GM23338 (cell line): ENCODE measurements around the gene MRPS12. TPM values are rescaled to one million over a fixed set of nuclear protein-coding genes. Genes with fewer than 3 reads are reported as not detected.

Source experiments
- ATAC-seq: fragments of 200-7000 bp; cut with Tn5 transposase; 3 replicates; pipeline ENCODE4 v1.9.1; 2020
- DNase-seq: peaks from one replicate; pipeline ENCODE4 v3.0.0-alpha.2; 2015; ENCODE audit warnings: low spot score
- H2AFZ ChIP-seq: fragments of 200-600 bp; sonication (generic); 2 replicates; pipeline ENCODE4 v1.8.0; 2016; ENCODE audit warnings: antibody characterized with exemption, mild to moderate bottlenecking, moderate library complexity
- H3F3A ChIP-seq: fragments of 200-600 bp; sonication (generic); replicated peaks from 2 replicates; pipeline ENCODE4 v1.8.0; 2017; ENCODE audit warnings: antibody characterized with exemption, mixed run types, low read depth
- H3K27ac ChIP-seq: fragments of 200-600 bp; sonication (generic); 2 replicates; pipeline ENCODE4 v1.6.1; 2016; ENCODE audit warnings: low read depth
- H3K27me3 ChIP-seq: fragments of 200-600 bp; sonication (generic); 2 replicates; pipeline ENCODE4 v1.8.0; 2016; ENCODE audit warnings: mild to moderate bottlenecking, mixed run types, moderate library complexity; ENCODE audit not compliant: insufficient read depth
- H3K36me3 ChIP-seq: fragments of 200-600 bp; sonication (generic); 2 replicates; pipeline ENCODE4 v1.8.0; 2016; ENCODE audit warnings: mild to moderate bottlenecking; ENCODE audit not compliant: insufficient read depth
- H3K4me1 ChIP-seq: fragments of 200-600 bp; sonication (generic); 2 replicates; pipeline ENCODE4 v1.8.0; 2016; ENCODE audit warnings: mild to moderate bottlenecking, moderate library complexity; ENCODE audit not compliant: insufficient read depth
- H3K4me2 ChIP-seq: fragments of 200-600 bp; sonication (generic); 2 replicates; pipeline ENCODE4 v1.7.1; 2017; ENCODE audit warnings: mixed run types
- H3K4me3 ChIP-seq: fragments of 200-600 bp; sonication (generic); 2 replicates; pipeline ENCODE4 v1.6.1; 2016; ENCODE audit warnings: mixed run types
- H3K79me2 ChIP-seq: fragments of 200-600 bp; sonication (generic); replicated peaks from 2 replicates; pipeline ENCODE4 v1.8.0; 2017; ENCODE audit warnings: mild to moderate bottlenecking; ENCODE audit not compliant: insufficient read depth
- H3K9me2 ChIP-seq: fragments of 200-600 bp; sonication (generic); 2 replicates; pipeline ENCODE4 v1.8.0; 2017; ENCODE audit not compliant: insufficient read depth
- H4K20me1 ChIP-seq: fragments of 200-600 bp; sonication (generic); replicated peaks from 2 replicates; pipeline ENCODE4 v1.8.0; 2017; ENCODE audit warnings: mild to moderate bottlenecking; ENCODE audit not compliant: insufficient read depth
- H3K27ac Mint-ChIP-seq: 2 replicates; pipeline ENCODE4 v1.8.0; 2020; ENCODE audit warnings: inconsistent platforms, mild to moderate bottlenecking, moderate library complexity, mixed read lengths
- H3K27me3 Mint-ChIP-seq: 3 replicates; pipeline ENCODE4 v1.8.0; 2022; ENCODE audit warnings: low read depth, mild to moderate bottlenecking, moderate library complexity, mixed read lengths, inconsistent platforms; ENCODE audit not compliant: insufficient read depth, poor library complexity
- H3K36me3 Mint-ChIP-seq: 3 replicates; pipeline ENCODE4 v1.8.0; 2021; ENCODE audit warnings: low read depth, mild to moderate bottlenecking, inconsistent platforms, moderate library complexity, mixed read lengths
- H3K4me1 Mint-ChIP-seq: 3 replicates; pipeline ENCODE4 v1.8.0; 2020; ENCODE audit warnings: mild to moderate bottlenecking, inconsistent platforms, mixed read lengths
- H3K4me3 Mint-ChIP-seq: 3 replicates; pipeline ENCODE4 v1.8.0; 2021; ENCODE audit warnings: moderate library complexity, mild to moderate bottlenecking, inconsistent platforms, mixed read lengths
- H3K9me3 Mint-ChIP-seq: 3 replicates; pipeline ENCODE4 v1.8.0; 2020; ENCODE audit warnings: moderate library complexity, mild to moderate bottlenecking, inconsistent platforms, mixed read lengths
- CREB1 ChIP-seq: fragments of 250-450 bp; sonication (Bioruptor Pico); IDR thresholded peaks from 2 replicates; pipeline ENCODE4 v1.5.0; 2020; ENCODE audit warnings: low read depth, mild to moderate bottlenecking, moderate library complexity
- CTCF ChIP-seq, 2 experiments: fragments of 200-600 bp in 1 of 2; sonication (generic) in 1 of 2; conservative IDR thresholded peaks; 2 replicates each; pipeline versions ENCODE4 v1.5.1 to v1.6.1; 2016 to 2017; ENCODE audit warnings: antibody characterized with exemption in 2 of 2, low read depth in 2 of 2, mild to moderate bottlenecking in 2 of 2, moderate library complexity in 1 of 2
- EZH2 ChIP-seq: fragments of 200-600 bp; sonication (generic); IDR thresholded peaks from one replicate; pipeline ENCODE4 v1.8.0; 2017; ENCODE audit warnings: antibody characterized with exemption, mild to moderate bottlenecking, low read depth; ENCODE audit not compliant: unreplicated experiment
- EZH2phosphoT487 ChIP-seq: fragments of 200-600 bp; sonication (generic); IDR thresholded peaks from one replicate; pipeline ENCODE4 v1.8.1; 2018; ENCODE audit warnings: antibody characterized with exemption; ENCODE audit not compliant: unreplicated experiment
- JUNB ChIP-seq: IDR thresholded peaks from one replicate; pipeline ENCODE4 v1.6.1; 2016; ENCODE audit warnings: antibody characterized with exemption; ENCODE audit not compliant: unreplicated experiment
- NANOG ChIP-seq: IDR thresholded peaks from 2 replicates; pipeline ENCODE4 v1.6.1; 2016; ENCODE audit warnings: antibody characterized with exemption, borderline replicate concordance
- POLR2AphosphoS5 ChIP-seq: IDR thresholded peaks from 2 replicates; pipeline ENCODE4 v1.6.1; 2016; ENCODE audit warnings: antibody characterized with exemption, low read depth
- REST ChIP-seq: IDR thresholded peaks from one replicate; pipeline ENCODE4 v1.6.1; 2018; ENCODE audit warnings: antibody characterized with exemption; ENCODE audit not compliant: unreplicated experiment
- ZNF114 ChIP-seq: fragments of 250-450 bp; sonication (Bioruptor Pico); IDR thresholded peaks from 2 replicates; pipeline ENCODE4 v1.5.0; 2020; ENCODE audit warnings: mild to moderate bottlenecking, moderate library complexity
- ZNF331 ChIP-seq: fragments of 250-450 bp; sonication (Bioruptor Pico); IDR thresholded peaks from 2 replicates; pipeline ENCODE4 v1.5.0; 2020; ENCODE audit warnings: low read depth, mild to moderate bottlenecking, moderate library complexity
- ZNF462 ChIP-seq: fragments of 250-450 bp; sonication (Bioruptor Pico); IDR thresholded peaks from 2 replicates; pipeline ENCODE4 v1.5.0; 2020; ENCODE audit warnings: mild to moderate bottlenecking, moderate library complexity
- polyA plus RNA-seq: library from polyadenylated mRNA; unstranded; fragments of >200 nt; fragmentation: Nextera tagmentation; extraction: Ambion mirVana; gene quantifications from 2 replicates; pipeline ENCODE4 v1.2.1, GENCODE V29; 2016
- total RNA-seq: library from RNA; depleted of rRNA; stranded (reverse); fragments of >200 nt; shearing (Covaris generic); gene quantifications from 2 replicates; pipeline ENCODE4 v1.2.3, GENCODE V29; 2014

MRPS12 gene
- total and polyA plus RNA-seq, 2 experiments from 2014 or later = 74.1 to 86.3 TPM

- no peak for TF ChIP-seq ZNF331 (CRISPR knock-in tag)
- no peak for TF ChIP-seq JUNB
- no peak for TF ChIP-seq ZNF462 (CRISPR knock-in tag)
- Mint-ChIP-seq H3K4me1 (peaks cover 6% of the 10 kb centered on the region; the same call in 2 of the 3 replicates), H3K27me3 (peaks cover 4% of the 10 kb centered on the region), H3K9me3 (no peaks in the 10 kb centered on the region), H3K27ac (no peak overlapping the region), H3K36me3 (peaks cover 27% of the 10 kb centered on the region), H3K4me3 (no peak overlapping the region)
- Histone ChIP-seq H3K36me3 (no peaks in the 10 kb centered on the region; the same call in 1 of the 2 replicates), H3K4me1 (peaks cover 5% of the 10 kb centered on the region), H3K79me2 (peaks cover 4% of the 10 kb centered on the region), H3K9me2 (no peaks in the 10 kb centered on the region), H3K4me2 (no peak overlapping the region), H3F3A (no peaks in the 10 kb centered on the region), H2AFZ (no peak overlapping the region), H3K4me3 (no peak overlapping the region), H4K20me1 (no peaks in the 10 kb centered on the region), H3K27me3 (0 out of 2 replicates have a peak, but pooled peaks cover 1% of the 10 kb centered on the region), H3K27ac (no peak overlapping the region)
- no peak for DNase-seq
- no peak for ATAC-seq
Measured at GRCh38 chr19:38907227-38907626, 23.5 kb upstream of the MRPS12 start.

- 0 out of 2 replicates have a peak, but pooled peaks cover 4% of the 10 kb centered on the region for H3K27me3 ChIP-seq
- Mint-ChIP-seq H3K36me3 (peaks cover 27% of the 10 kb centered on the region), H3K4me1 (peaks cover 6% of the 10 kb centered on the region; the same call in 2 of the 3 replicates), H3K27me3 (peaks cover 8% of the 10 kb centered on the region), H3K4me3 (no peak overlapping the region; the same call in 2 of the 3 replicates), H3K9me3 (no peaks in the 10 kb centered on the region), H3K27ac (no peak overlapping the region)
- H4K20me1 ChIP-seq = no peaks in the 10 kb centered on the region
- DNase-seq (no peak), ATAC-seq (no peak)
- H2AFZ ChIP-seq = no peak overlapping the region
- no peak overlapping the region for H3K4me2 ChIP-seq
- H3K79me2 ChIP-seq = peaks cover 1% of the 10 kb centered on the region; the same call in 1 of the 2 replicates
- no peak overlapping the region for H3K27ac ChIP-seq
- H3K4me3 ChIP-seq = no peak overlapping the region
- H3K9me2 ChIP-seq = no peaks in the 10 kb centered on the region
- no peaks in the 10 kb centered on the region for H3F3A ChIP-seq
- H3K36me3 ChIP-seq = no peaks in the 10 kb centered on the region; the same call in 1 of the 2 replicates
- peaks cover 5% of the 10 kb centered on the region for H3K4me1 ChIP-seq
- TF ChIP-seq ZNF114 (CRISPR knock-in tag) (no peak), EZH2 (no peak), ZNF331 (CRISPR knock-in tag) (no peak), NANOG (no peak), POLR2AphosphoS5 (no peak), REST (no peak), JUNB (no peak), CREB1 (CRISPR knock-in tag) (no peak), CTCF (conservative IDR thresholded peaks at IDR 0.05; ENCODE audit: low read depth in 2 of 2) (no peak), EZH2phosphoT487 (no peak)
Measured at GRCh38 chr19:38907670-38908069, 23.1 kb upstream of the MRPS12 start.
